Activated T-cell treated with anti-CD3 and anti-CD28 coated beads, Interleukin-2, amount 50 U/mL, for 24 hours (primary cell): ENCODE data around the gene TXNDC11.
A peak's percentile ranks its signal among the peaks of the same experiment; 100 is the strongest.

Experiments
- DNase-seq: peaks from one replicate; pipeline ENCODE4 v3.0.0-alpha.2; 2020
- H3K27ac Mint-ChIP-seq: 2 replicates; pipeline ENCODE4 v1.8.0; 2020; ENCODE audit warnings: mild to moderate bottlenecking, mixed read lengths
- H3K27me3 Mint-ChIP-seq: 2 replicates; pipeline ENCODE4 v1.8.0; 2020; ENCODE audit warnings: mixed read lengths
- H3K36me3 Mint-ChIP-seq: 2 replicates; pipeline ENCODE4 v1.8.0; 2020; ENCODE audit warnings: low read depth, mixed read lengths
- H3K4me1 Mint-ChIP-seq: 2 replicates; pipeline ENCODE4 v1.8.0; 2020; ENCODE audit warnings: low read depth, mixed read lengths
- H3K4me3 Mint-ChIP-seq: 2 replicates; pipeline ENCODE4 v1.8.0; 2020; ENCODE audit warnings: mild to moderate bottlenecking, moderate library complexity, mixed read lengths
- H3K9me3 Mint-ChIP-seq: 2 replicates; pipeline ENCODE4 v1.8.0; 2020; ENCODE audit warnings: mixed read lengths

The TXNDC11 gene

GRCh38 chr16:11716336-11716735, 26.3 kb downstream of the TXNDC11 start:
- peaks cover 71% of the 10 kb centered on the region for H3K36me3 Mint-ChIP-seq
- H3K9me3 Mint-ChIP-seq: no peaks in the 10 kb centered on the region
- peaks cover 19% of the 10 kb centered on the region for H3K4me1 Mint-ChIP-seq

GRCh38 chr16:11715246-11715947, 27.3 kb downstream of the TXNDC11 start:
- H3K27me3 Mint-ChIP-seq: no peaks in the 10 kb centered on the region
- H3K4me3 Mint-ChIP-seq: no peak overlapping the region
- H3K9me3 Mint-ChIP-seq: no peaks in the 10 kb centered on the region
- H3K4me1 Mint-ChIP-seq: peaks cover 19% of the 10 kb centered on the region
- peaks cover 76% of the 10 kb centered on the region for H3K36me3 Mint-ChIP-seq
- H3K27ac Mint-ChIP-seq: no peak overlapping the region
- DNase-seq: no peak

More at GRCh38 chr16:11716336-11716735, 26.3 kb downstream of the TXNDC11 start:
- Mint-ChIP-seq H3K4me3 (no peak overlapping the region), H3K27ac (peak overlapping the region; percentile 62), H3K27me3 (no peaks in the 10 kb centered on the region)
- DNase-seq: no peak

- Mint-ChIP-seq H3K27ac (peak overlapping the region; percentile 44), H3K4me3 (no peak overlapping the region), H3K4me1 (peaks cover 10% of the 10 kb centered on the region), H3K27me3 (no peaks in the 10 kb centered on the region), H3K9me3 (no peaks in the 10 kb centered on the region), H3K36me3 (peaks cover 83% of the 10 kb centered on the region)
- no peak for DNase-seq
Measured at GRCh38 chr16:11712122-11712521, 30.5 kb downstream of the TXNDC11 start.

GRCh38 chr16:11711662-11712061, 31.0 kb downstream of the TXNDC11 start:
- Mint-ChIP-seq H3K9me3 (no peaks in the 10 kb centered on the region), H3K36me3 (peaks cover 83% of the 10 kb centered on the region), H3K4me3 (no peak overlapping the region), H3K4me1 (peaks cover 10% of the 10 kb centered on the region), H3K27ac (no peak overlapping the region), H3K27me3 (no peaks in the 10 kb centered on the region)
- no peak for DNase-seq

DNA sequence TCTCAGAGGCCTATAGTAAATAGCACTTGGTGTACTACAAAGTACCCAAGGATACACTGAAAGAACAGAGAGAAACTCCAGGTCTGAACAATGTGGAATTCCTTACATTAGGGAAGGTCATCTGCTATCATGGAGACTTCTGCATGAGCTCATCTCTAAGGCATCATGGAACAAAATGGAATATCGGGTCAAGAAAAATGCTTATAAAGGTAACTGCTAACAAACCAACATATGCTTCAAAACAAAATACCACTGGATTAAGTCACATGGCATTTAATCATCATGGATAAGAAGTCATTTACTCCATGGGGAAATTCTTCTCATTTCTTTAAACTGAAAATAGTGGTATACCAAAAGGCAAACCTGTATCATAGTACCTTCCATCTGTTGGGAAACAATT, 34.2 kb downstream of the TXNDC11 start:
- Mint-ChIP-seq H3K4me3 (no peak overlapping the region), H3K36me3 (peaks cover 80% of the 10 kb centered on the region), H3K27ac (no peak overlapping the region), H3K27me3 (no peaks in the 10 kb centered on the region), H3K4me1 (peaks cover 11% of the 10 kb centered on the region), H3K9me3 (no peaks in the 10 kb centered on the region)
- no peak for DNase-seq

- H3K36me3 Mint-ChIP-seq: peaks cover 82% of the 10 kb centered on the region
- H3K4me1 Mint-ChIP-seq: peaks cover 13% of the 10 kb centered on the region
- no peak overlapping the region for H3K27ac Mint-ChIP-seq
- H3K4me3 Mint-ChIP-seq: no peak overlapping the region
- H3K9me3 Mint-ChIP-seq: no peaks in the 10 kb centered on the region
- no peak for DNase-seq
- no peaks in the 10 kb centered on the region for H3K27me3 Mint-ChIP-seq
Measured at GRCh38 chr16:11707679-11708197, 34.9 kb downstream of the TXNDC11 start.

- no peak overlapping the region for H3K27ac Mint-ChIP-seq
- peaks cover 12% of the 10 kb centered on the region for H3K4me1 Mint-ChIP-seq
- no peaks in the 10 kb centered on the region for H3K9me3 Mint-ChIP-seq
- no peak for DNase-seq
- no peaks in the 10 kb centered on the region for H3K27me3 Mint-ChIP-seq
- peaks cover 77% of the 10 kb centered on the region for H3K36me3 Mint-ChIP-seq
- H3K4me3 Mint-ChIP-seq: no peak overlapping the region
Measured at GRCh38 chr16:11706180-11706742, 36.4 kb downstream of the TXNDC11 start.

- Mint-ChIP-seq H3K36me3 (peaks cover 75% of the 10 kb centered on the region), H3K9me3 (no peaks in the 10 kb centered on the region), H3K4me1 (peaks cover 15% of the 10 kb centered on the region), H3K4me3 (no peak overlapping the region), H3K27ac (no peak overlapping the region), H3K27me3 (no peaks in the 10 kb centered on the region)
- no peak for DNase-seq
Measured at GRCh38 chr16:11705311-11706025, 37.2 kb downstream of the TXNDC11 start.

DNA sequence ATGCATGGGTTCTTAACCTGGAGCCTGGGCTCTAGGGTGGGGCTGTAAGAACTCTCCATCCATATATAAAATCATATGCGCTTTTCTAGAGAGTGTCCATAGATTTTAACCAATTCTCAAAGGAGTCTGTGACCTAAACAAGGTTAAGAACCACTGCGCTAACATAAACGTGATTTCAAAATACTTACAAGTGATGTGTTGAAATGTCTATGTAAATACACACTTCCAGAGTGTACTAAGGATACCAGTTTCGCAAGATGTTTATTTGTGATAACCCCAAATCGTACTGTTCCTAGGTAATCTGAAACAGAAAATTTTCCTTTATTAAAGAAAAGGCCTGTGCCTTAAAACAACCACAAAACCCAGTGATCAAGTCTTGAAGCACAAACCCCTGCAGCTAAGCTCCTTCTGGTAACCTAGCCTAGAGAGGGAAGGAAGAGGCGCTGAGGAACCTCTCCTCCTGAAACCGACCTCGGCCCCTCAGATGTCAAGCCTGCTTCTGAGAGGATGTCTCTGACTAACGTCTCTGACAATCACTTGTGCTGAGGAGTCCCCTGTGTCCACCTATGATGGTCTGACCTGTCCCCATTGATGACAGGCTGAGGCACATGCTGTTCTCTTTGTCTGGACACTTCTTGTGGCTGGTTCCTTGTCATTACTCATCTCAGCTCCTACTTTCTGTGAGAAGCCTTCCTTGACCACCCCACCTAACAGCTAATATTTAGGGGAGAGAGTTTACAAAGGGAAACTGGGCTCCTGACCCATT, 42.2 kb downstream of the TXNDC11 start:
- Mint-ChIP-seq H3K27me3 (no peaks in the 10 kb centered on the region), H3K36me3 (peaks cover 85% of the 10 kb centered on the region), H3K27ac (peak overlapping the region; percentile 66), H3K4me3 (no peak overlapping the region), H3K4me1 (peaks cover 52% of the 10 kb centered on the region), H3K9me3 (no peaks in the 10 kb centered on the region)
- no peak for DNase-seq

- H3K27me3 Mint-ChIP-seq: no peaks in the 10 kb centered on the region
- peaks cover 87% of the 10 kb centered on the region for H3K36me3 Mint-ChIP-seq
- no peaks in the 10 kb centered on the region for H3K9me3 Mint-ChIP-seq
- DNase-seq: no peak
- peaks cover 50% of the 10 kb centered on the region for H3K4me1 Mint-ChIP-seq
- H3K4me3 Mint-ChIP-seq: no peak overlapping the region
- peak overlapping the region; percentile 62 for H3K27ac Mint-ChIP-seq
Measured at GRCh38 chr16:11699234-11699894, 43.3 kb downstream of the TXNDC11 start.

GRCh38 chr16:11698271-11698689, 44.4 kb downstream of the TXNDC11 start:
- Mint-ChIP-seq H3K27me3 (no peaks in the 10 kb centered on the region), H3K36me3 (peaks cover 87% of the 10 kb centered on the region), H3K4me1 (peaks cover 46% of the 10 kb centered on the region), H3K27ac (peak overlapping the region; percentile 69), H3K4me3 (no peak overlapping the region), H3K9me3 (no peaks in the 10 kb centered on the region)
- no peak for DNase-seq

- peak overlapping the region; percentile 69 for H3K27ac Mint-ChIP-seq
- no peak overlapping the region for H3K4me3 Mint-ChIP-seq
- peaks cover 89% of the 10 kb centered on the region for H3K36me3 Mint-ChIP-seq
- no peaks in the 10 kb centered on the region for H3K27me3 Mint-ChIP-seq
- H3K4me1 Mint-ChIP-seq: peaks cover 46% of the 10 kb centered on the region
- DNase-seq: no peak
- no peaks in the 10 kb centered on the region for H3K9me3 Mint-ChIP-seq
Measured at GRCh38 chr16:11697319-11697718, 45.3 kb downstream of the TXNDC11 start.

DNA sequence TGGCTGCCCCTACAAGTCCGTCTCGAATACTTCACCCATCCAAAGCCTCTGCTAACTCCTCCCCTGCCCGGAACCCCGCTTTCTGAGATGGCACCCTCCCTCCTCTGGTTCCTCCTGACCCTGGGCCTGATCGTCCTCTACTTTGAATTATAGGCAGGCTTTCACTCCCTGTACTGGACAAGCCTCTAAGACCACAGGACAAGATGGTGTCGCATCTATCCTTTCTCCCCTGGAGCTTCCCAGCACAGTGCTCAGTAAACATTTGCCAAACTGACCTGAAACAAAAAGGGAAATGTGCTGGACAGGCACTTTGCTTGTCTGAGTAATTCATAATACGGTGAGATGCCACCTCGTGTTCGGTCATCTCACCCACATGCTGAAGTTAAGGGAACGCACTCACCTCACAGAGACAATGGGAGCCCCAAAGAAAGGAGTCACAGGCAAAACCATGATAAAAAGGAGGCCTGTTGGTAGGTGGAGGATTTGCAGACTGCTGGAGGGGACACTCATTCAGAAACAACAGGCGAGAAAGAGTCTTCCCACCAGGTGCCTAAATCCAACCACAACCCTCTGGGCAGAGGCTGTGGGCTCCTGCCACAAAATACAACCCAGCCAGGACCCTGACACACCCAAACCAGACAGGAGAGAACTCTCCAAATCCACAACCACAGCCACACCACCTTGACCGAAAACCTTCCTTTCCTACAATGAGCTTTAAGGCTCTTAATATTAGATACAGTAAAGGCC, 46.2 kb downstream of the TXNDC11 start:
- Mint-ChIP-seq H3K4me1 (peaks cover 43% of the 10 kb centered on the region), H3K27ac (peak overlapping the region; percentile 82), H3K36me3 (peaks cover 91% of the 10 kb centered on the region), H3K27me3 (no peaks in the 10 kb centered on the region), H3K4me3 (no peak overlapping the region), H3K9me3 (no peaks in the 10 kb centered on the region)
- no peak for DNase-seq
